Measurements from ENCODE around the gene PRKG1. TPM values are rescaled to one million over a fixed set of nuclear protein-coding genes. Genes with fewer than 3 reads are reported as not detected.

PRKG1 gene
- total RNA-seq, 4 donors from 2014 or later, result 0.63 to 4.3 (median 2.1) TPM

- 83 to 87% methylated on average over 2 of the region's 2 CpGs for WGBS, 2 donors
- TF ChIP-seq POLR2A (IDR thresholded peaks at IDR 0.05), result no peak
- TF ChIP-seq CTCF (IDR thresholded peaks at IDR 0.05), result no peak
These were observed 696.4 kb downstream of the PRKG1 start for GRCh38 chr10:51770709-51771108.

GRCh38 chr10:51772387-51772786, 698.1 kb downstream of the PRKG1 start:
- 77 to 80% methylated on average over 2 of the region's 2 CpGs for WGBS, 2 donors
- intact Hi-C loops (cut with DNase I; ENCODE audit: low total_unique reads), result no loop called here
- no peak for TF ChIP-seq POLR2A (IDR thresholded peaks at IDR 0.05)
- no peak for TF ChIP-seq CTCF (IDR thresholded peaks at IDR 0.05)
- no peak for DNase-seq (ENCODE audit: low spot score in 2 of 2)
- H3K4me3 ChIP-seq (ENCODE audit: low read depth, poor library complexity, severe bottlenecking), result no peak overlapping the region

More at GRCh38 chr10:51770709-51771108, 696.4 kb downstream of the PRKG1 start:
- no peak overlapping the region for H3K4me3 ChIP-seq (ENCODE audit: low read depth, poor library complexity, severe bottlenecking)
- DNase-seq (ENCODE audit: low spot score in 2 of 2), result no peak
- intact Hi-C loops (cut with DNase I; ENCODE audit: low total_unique reads), result no loop called here

GRCh38 chr10:51773681-51774080, 699.4 kb downstream of the PRKG1 start:
- no peak overlapping the region for H3K4me3 ChIP-seq (ENCODE audit: low read depth, poor library complexity, severe bottlenecking)
- DNase-seq (ENCODE audit: low spot score in 2 of 2), result no peak
- intact Hi-C loops (cut with DNase I; ENCODE audit: low total_unique reads), result no loop called here
- TF ChIP-seq POLR2A (IDR thresholded peaks at IDR 0.05), result no peak
- no peak for TF ChIP-seq CTCF (IDR thresholded peaks at IDR 0.05)

- 75 to 78% methylated on average over 2 of the region's 2 CpGs for WGBS, 2 donors
- no peak overlapping the region for H3K4me3 ChIP-seq (ENCODE audit: low read depth, poor library complexity, severe bottlenecking)
- TF ChIP-seq CTCF (IDR thresholded peaks at IDR 0.05), result no peak
- no peak for TF ChIP-seq POLR2A (IDR thresholded peaks at IDR 0.05)
- intact Hi-C loops (cut with DNase I; ENCODE audit: low total_unique reads), result no loop called here
- no peak for DNase-seq (ENCODE audit: low spot score in 2 of 2)
These were observed 709.7 kb downstream of the PRKG1 start for GRCh38 chr10:51783941-51784340.

- WGBS, 2 donors, result 91 to 93% methylated on average over 4 of the region's 4 CpGs
These were observed 711.9 kb downstream of the PRKG1 start for GRCh38 chr10:51786016-51786683.

More at GRCh38 chr10:51786016-51786683, 711.9 kb downstream of the PRKG1 start:
- intact Hi-C loops (cut with DNase I; ENCODE audit: low total_unique reads), result no loop called here
- H3K4me3 ChIP-seq (ENCODE audit: low read depth, poor library complexity, severe bottlenecking), result no peak overlapping the region
- TF ChIP-seq POLR2A (IDR thresholded peaks at IDR 0.05), result no peak
- TF ChIP-seq CTCF (IDR thresholded peaks at IDR 0.05), result no peak
- DNase-seq (ENCODE audit: low spot score in 2 of 2), result no peak
